ENCODE measurements around the gene INTS13. TPM values are rescaled to one million over a fixed set of nuclear protein-coding genes. Genes with fewer than 3 reads are reported as not detected.

INTS13 gene
- total and polyA plus RNA-seq, 2 of the 13 experiments (the other 11 are each of a cell fraction or from before 2014, with no cell fraction given), result 16.3 to 43.7 TPM

- in situ Hi-C loops (cut with HindIII; ENCODE audit: extremely low pct_ligation_motif_present, low pct_unique_long_range_greater_than_20kb) (no loop called here), intact Hi-C loops (cut with micrococcal nuclease; ENCODE audit: unreplicated experiment) (loop anchor here (10.0 kb wide), 1 partner anchor 106 kb away; no protein-coding TSS in a partner anchor)
- peaks cover 23% of the 10 kb centered on the region for H3K4me1 ChIP-seq (ENCODE audit: insufficient read depth, low read length)
- H4K20me1 ChIP-seq (ENCODE audit: insufficient read depth, low read length), result no peaks in the 10 kb centered on the region
- POLR2A ChIA-PET, result no interaction called here
- CTCF ChIA-PET (ENCODE audit: low intra/inter-chr PET ratio, low total read pairs), result no interaction called here
- WGBS (ENCODE audit: low lambda C conversion rate), result 84% methylated on average over 2 of the region's 2 CpGs
- H3K9ac ChIP-seq (ENCODE audit: insufficient read depth, low read depth, low read length), result no peak overlapping the region
- FAIRE-seq (no peak), DNase-seq (ENCODE audit: low spot score) (no peak), ATAC-seq (no peak)
- H3K79me2 ChIP-seq (ENCODE audit: insufficient read depth, low read length), result no peaks in the 10 kb centered on the region
- no TSS peak for BruUV-seq (replicated peaks)
- H3K27me3 ChIP-seq (ENCODE audit: control insufficient read depth in 1 of 2, insufficient read depth in 2 of 2, low read length in 2 of 2), result no peaks in the 10 kb centered on the region
- H3K9me3 ChIP-seq (ENCODE audit: low read length), result no peaks in the 10 kb centered on the region
- TF ChIP-seq THAP11 (CRISPR knock-in tag; IDR thresholded peaks at IDR 0.05) (no peak), PBX2 (CRISPR knock-in tag; IDR thresholded peaks at IDR 0.05) (no peak), ZNF276 (CRISPR knock-in tag; IDR thresholded peaks at IDR 0.05; ENCODE audit: low read depth) (no peak), KDM1A (CRISPR knock-in tag; IDR thresholded peaks at IDR 0.05) (no peak)
- H3K27ac ChIP-seq (ENCODE audit: extremely low read length, insufficient read depth, low read length), result no peak overlapping the region
- no peak overlapping the region for H2AFZ ChIP-seq (ENCODE audit: low read length)
- no peak overlapping the region for H3K4me2 ChIP-seq (ENCODE audit: low read depth, low read length)
- H3K4me3 ChIP-seq (replicated peaks in 1 of 3; ENCODE audit: insufficient read depth in 1 of 3, low read depth in 2 of 3, low read length in 3 of 3), result no peak overlapping the region
- no peaks in the 10 kb centered on the region for H3K36me3 ChIP-seq (replicated peaks in 1 of 2; ENCODE audit: control insufficient read depth in 1 of 2, insufficient read depth in 2 of 2, low read length in 2 of 2)
These were observed 57.2 kb downstream of the INTS13 start for GRCh38 chr12:26880625-26881024.

- Histone ChIP-seq H2AFZ (ENCODE audit: low read length) (no peak overlapping the region), H3K27me3 (ENCODE audit: control insufficient read depth in 1 of 2, insufficient read depth in 2 of 2, low read length in 2 of 2) (no peaks in the 10 kb centered on the region), H4K20me1 (ENCODE audit: insufficient read depth, low read length) (no peaks in the 10 kb centered on the region), H3K4me2 (ENCODE audit: low read depth, low read length) (peak overlapping the region; percentile 71), H3K79me2 (ENCODE audit: insufficient read depth, low read length) (no peaks in the 10 kb centered on the region), H3K9ac (ENCODE audit: insufficient read depth, low read depth, low read length) (no peak overlapping the region), H3K27ac (ENCODE audit: extremely low read length, insufficient read depth, low read length) (no peak overlapping the region), H3K4me1 (ENCODE audit: insufficient read depth, low read length) (peaks cover 23% of the 10 kb centered on the region), H3K36me3 (replicated peaks in 1 of 2; ENCODE audit: control insufficient read depth in 1 of 2, insufficient read depth in 2 of 2, low read length in 2 of 2) (no peaks in the 10 kb centered on the region), H3K4me3 (replicated peaks in 1 of 3; ENCODE audit: insufficient read depth in 1 of 3, low read depth in 2 of 3, low read length in 3 of 3) (peak overlapping the region in 1 of 3 experiments; percentile 3; a peak in 1 of 6 replicates), H3K9me3 (ENCODE audit: low read length) (no peaks in the 10 kb centered on the region)
- TF ChIP-seq RFX1 (IDR thresholded peaks at IDR 0.05) (peak; percentile 58), ZNF598 (CRISPR knock-in tag; IDR thresholded peaks at IDR 0.05; ENCODE audit: borderline replicate concordance) (no peak), RFX3 (CRISPR knock-in tag; IDR thresholded peaks at IDR 0.05) (peak; percentile 51; the same call in 1 of the 2 replicates), TRAFD1 (CRISPR knock-in tag; IDR thresholded peaks at IDR 0.05; ENCODE audit: borderline replicate concordance) (no peak)
- intact Hi-C loops (cut with micrococcal nuclease; ENCODE audit: unreplicated experiment), result no loop called here
- POLR2A ChIA-PET, result no interaction called here
- no TSS peak for BruUV-seq (replicated peaks)
- in situ Hi-C loops (cut with HindIII; ENCODE audit: extremely low pct_ligation_motif_present, low pct_unique_long_range_greater_than_20kb), result no loop called here
- ATAC-seq, result peak; percentile 88
- 11% methylated on average over 5 of the region's 6 CpGs for WGBS (ENCODE audit: low lambda C conversion rate)
- FAIRE-seq, result no peak
- DNase-seq (ENCODE audit: low spot score), result no peak
- CTCF ChIA-PET (ENCODE audit: low intra/inter-chr PET ratio, low total read pairs), result interaction anchor here (1.1 kb wide), 1 partner anchor 24 kb away, joined by 3 read pairs; no protein-coding TSS in a partner anchor
These were observed 59.1 kb downstream of the INTS13 start for GRCh38 chr12:26878661-26879119.

Data from HepG2 (cell line).